Transverse colon (tissue), 4 donors: ENCODE measurements around the gene LRRC26.
A peak's percentile ranks its signal among the peaks of the same experiment; 100 is the strongest.

Experiments
- CTCF ChIP-seq, 5 experiments: fragments of 200-600 bp in 3 of 5; fragments of 450-650 bp in 2 of 5; sonication (generic) in 3 of 5; IDR thresholded peaks; 1 replicate in 2 of 5; 2 replicates in 3 of 5; pipeline ENCODE4 v1.5.1; 2016 to 2017; ENCODE audit warnings: antibody characterized with exemption in 5 of 5, inconsistent platforms in 3 of 5, mild to moderate bottlenecking in 2 of 5, moderate library complexity in 1 of 5
- EP300 ChIP-seq: sonication (generic); formaldehyde crosslinking; IDR thresholded peaks from one replicate; pipeline ENCODE4 v1.6.1; 2017; ENCODE audit warnings: antibody characterized with exemption, low read depth
- POLR2A ChIP-seq: fragments of 450-650 bp; IDR thresholded peaks from one replicate; pipeline ENCODE4 v1.6.1; 2016; ENCODE audit warnings: antibody characterized with exemption, mild to moderate bottlenecking, moderate library complexity
- POLR2AphosphoS5 ChIP-seq, 3 donors: sonication (generic); formaldehyde crosslinking; IDR thresholded peaks; one replicate each; pipeline ENCODE4 v1.6.1; 2016; ENCODE audit warnings: antibody characterized with exemption in 3 of 3

GRCh38 chr9:137167747-137168572, 1.9 kb downstream of the LRRC26 start:
- TF ChIP-seq CTCF (IDR thresholded peaks at IDR 0.05) (no peak), POLR2A (peak; percentile 22), EP300 (no peak), POLR2AphosphoS5 (IDR thresholded peaks at IDR 0.05) (no peak)
